Bronchial epithelial cell (primary cell): Measurements from ENCODE around the gene B4GALNT1. TPM values are rescaled to one million over a fixed set of nuclear protein-coding genes. Genes with fewer than 3 reads are reported as not detected.
"Not testable (repeated sequence)": the region's sequence is repeated elsewhere in the genome, so short reads cannot be mapped to it uniquely, and the experiment has no call there.

Source experiments
- DNase-seq: peaks from one replicate; pipeline ENCODE4 v3.0.0-alpha.2; 2010; ENCODE audit warnings: low read depth
- FAIRE-seq: peaks from 2 replicates; lab custom pipeline; 2011; peaks lifted over from hg19 to GRCh38; lab: Jason Lieb, UNC
- H3K27me3 ChIP-seq: 2 replicates; pipeline ENCODE4 v1.5.1; 2011; ENCODE audit warnings: low read length; ENCODE audit not compliant: control insufficient read depth, insufficient read depth
- H3K36me3 ChIP-seq: 2 replicates; pipeline ENCODE4 v1.5.1; 2011; ENCODE audit warnings: low read length; ENCODE audit not compliant: control insufficient read depth, insufficient read depth
- H3K4me3 ChIP-seq: 2 replicates; pipeline ENCODE4 v1.5.1; 2011; ENCODE audit warnings: mild to moderate bottlenecking, low read depth, low read length, control low read depth
- total RNA-seq: library from RNA; depleted of rRNA; stranded (reverse); fragments of >200 nt; gene quantifications from 2 replicates; pipeline ENCODE4 v1.2.1, GENCODE V29; 2014
- TF ChIP-seq, protein P1 (sequence below): IDR thresholded peaks from 2 replicates; pipeline ENCODE4 v1.5.1; 2011; ENCODE audit warnings: mild to moderate bottlenecking, moderate library complexity, low read length, control low read depth, inconsistent platforms; ENCODE audit not compliant: insufficient read depth, severe bottlenecking

Gene B4GALNT1
- total RNA-seq: 0.13 TPM in 1 of 2 replicates, not detected in the other

- TF ChIP-seq, protein P1, sequence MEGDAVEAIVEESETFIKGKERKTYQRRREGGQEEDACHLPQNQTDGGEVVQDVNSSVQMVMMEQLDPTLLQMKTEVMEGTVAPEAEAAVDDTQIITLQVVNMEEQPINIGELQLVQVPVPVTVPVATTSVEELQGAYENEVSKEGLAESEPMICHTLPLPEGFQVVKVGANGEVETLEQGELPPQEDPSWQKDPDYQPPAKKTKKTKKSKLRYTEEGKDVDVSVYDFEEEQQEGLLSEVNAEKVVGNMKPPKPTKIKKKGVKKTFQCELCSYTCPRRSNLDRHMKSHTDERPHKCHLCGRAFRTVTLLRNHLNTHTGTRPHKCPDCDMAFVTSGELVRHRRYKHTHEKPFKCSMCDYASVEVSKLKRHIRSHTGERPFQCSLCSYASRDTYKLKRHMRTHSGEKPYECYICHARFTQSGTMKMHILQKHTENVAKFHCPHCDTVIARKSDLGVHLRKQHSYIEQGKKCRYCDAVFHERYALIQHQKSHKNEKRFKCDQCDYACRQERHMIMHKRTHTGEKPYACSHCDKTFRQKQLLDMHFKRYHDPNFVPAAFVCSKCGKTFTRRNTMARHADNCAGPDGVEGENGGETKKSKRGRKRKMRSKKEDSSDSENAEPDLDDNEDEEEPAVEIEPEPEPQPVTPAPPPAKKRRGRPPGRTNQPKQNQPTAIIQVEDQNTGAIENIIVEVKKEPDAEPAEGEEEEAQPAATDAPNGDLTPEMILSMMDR: peak; percentile 91
- peak; percentile 26 for DNase-seq
- H3K36me3 ChIP-seq: no peaks in the 10 kb centered on the region
- H3K27me3 ChIP-seq: peaks cover 16% of the 10 kb centered on the region
- no peak for FAIRE-seq
- H3K4me3 ChIP-seq: peak within 1 kb of the TSS; percentile 38
Observed at GRCh38 chr12:57632958-57633840, at the start of gene B4GALNT1. Gene B4GALNT1 (minus strand): TSS chr12:57633201. CDS start chr12:57632132, 1,069 bp downstream.

GRCh38 chr12:57679697-57680096 is 46.7 kb upstream of the B4GALNT1 start:
- Histone ChIP-seq H3K27me3 (no peaks in the 10 kb centered on the region), H3K4me3 (no peak overlapping the region), H3K36me3 (no peaks in the 10 kb centered on the region)
- DNase-seq (no peak), FAIRE-seq (no peak)
- TF ChIP-seq, protein P1: no peak

DNA sequence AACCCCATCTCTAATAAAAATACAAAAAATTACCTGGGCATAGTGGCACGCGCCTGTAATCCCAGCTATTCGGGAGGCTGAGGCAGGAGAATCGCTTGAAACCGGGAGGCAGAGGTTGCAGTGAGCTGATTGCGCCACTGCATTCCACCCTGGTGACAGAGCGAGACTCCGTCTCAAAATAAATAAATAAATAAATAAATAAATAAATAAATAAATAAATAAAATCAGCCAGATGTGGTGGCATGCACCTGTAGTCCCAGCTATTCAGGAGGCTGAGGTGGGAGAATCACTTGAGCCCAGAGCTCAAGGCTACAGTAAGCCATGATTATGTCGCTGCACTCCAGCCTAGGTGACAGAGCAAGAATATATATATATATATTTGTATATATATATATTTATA is 44.9 kb upstream of the B4GALNT1 start:
- not testable (repeated sequence) for H3K27me3 ChIP-seq, H3K36me3 ChIP-seq, H3K4me3 ChIP-seq, FAIRE-seq, DNase-seq

- TF ChIP-seq, protein P1: no peak
- Histone ChIP-seq H3K36me3 (no peaks in the 10 kb centered on the region), H3K27me3 (no peaks in the 10 kb centered on the region), H3K4me3 (no peak overlapping the region)
- DNase-seq: no peak
- no peak for FAIRE-seq
Observed at GRCh38 chr12:57674691-57675090, 41.7 kb upstream of the B4GALNT1 start.

DNA sequence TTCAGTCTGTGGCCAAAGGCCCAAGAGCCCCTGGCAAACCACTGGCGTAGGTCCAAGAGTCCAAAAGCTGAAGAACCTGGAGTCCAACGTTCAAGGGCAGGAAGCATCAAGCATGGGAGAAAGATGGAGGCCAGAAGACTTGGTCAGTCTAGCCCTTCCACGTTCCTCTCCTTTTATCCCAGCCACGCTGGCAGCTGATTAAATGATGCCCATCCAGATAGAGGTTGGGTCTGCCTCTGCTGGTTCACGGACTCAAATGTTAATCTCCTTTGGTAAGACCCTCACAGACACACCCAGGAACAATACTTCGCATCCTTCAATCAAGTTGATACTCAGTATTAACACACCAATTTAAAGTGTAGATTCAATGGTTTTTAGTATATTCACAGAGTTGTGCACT is 39.8 kb upstream of the B4GALNT1 start:
- Histone ChIP-seq H3K4me3 (no peak overlapping the region), H3K27me3 (no peaks in the 10 kb centered on the region), H3K36me3 (no peaks in the 10 kb centered on the region)
- TF ChIP-seq, protein P1: no peak
- DNase-seq (no peak), FAIRE-seq (no peak)

- not testable (repeated sequence) for H3K4me3 ChIP-seq, H3K36me3 ChIP-seq, DNase-seq, FAIRE-seq, H3K27me3 ChIP-seq
Observed at GRCh38 chr12:57671811-57672210, 38.8 kb upstream of the B4GALNT1 start.

- DNase-seq, H3K27me3 ChIP-seq, H3K36me3 ChIP-seq, H3K4me3 ChIP-seq, FAIRE-seq: not testable (repeated sequence)
Observed at GRCh38 chr12:57669691-57670090, 36.7 kb upstream of the B4GALNT1 start.
